Dedifferentiated amniotic fluid mesenchymal stem cell (primary cell): Measurements from ENCODE around the gene C12orf42.

ENCODE experiments used
- DNase-seq: peaks from one replicate; pipeline ENCODE4 v3.0.0-alpha.2; 2016; ENCODE audit errors: extremely low spot score

C12orf42 gene

DNA sequence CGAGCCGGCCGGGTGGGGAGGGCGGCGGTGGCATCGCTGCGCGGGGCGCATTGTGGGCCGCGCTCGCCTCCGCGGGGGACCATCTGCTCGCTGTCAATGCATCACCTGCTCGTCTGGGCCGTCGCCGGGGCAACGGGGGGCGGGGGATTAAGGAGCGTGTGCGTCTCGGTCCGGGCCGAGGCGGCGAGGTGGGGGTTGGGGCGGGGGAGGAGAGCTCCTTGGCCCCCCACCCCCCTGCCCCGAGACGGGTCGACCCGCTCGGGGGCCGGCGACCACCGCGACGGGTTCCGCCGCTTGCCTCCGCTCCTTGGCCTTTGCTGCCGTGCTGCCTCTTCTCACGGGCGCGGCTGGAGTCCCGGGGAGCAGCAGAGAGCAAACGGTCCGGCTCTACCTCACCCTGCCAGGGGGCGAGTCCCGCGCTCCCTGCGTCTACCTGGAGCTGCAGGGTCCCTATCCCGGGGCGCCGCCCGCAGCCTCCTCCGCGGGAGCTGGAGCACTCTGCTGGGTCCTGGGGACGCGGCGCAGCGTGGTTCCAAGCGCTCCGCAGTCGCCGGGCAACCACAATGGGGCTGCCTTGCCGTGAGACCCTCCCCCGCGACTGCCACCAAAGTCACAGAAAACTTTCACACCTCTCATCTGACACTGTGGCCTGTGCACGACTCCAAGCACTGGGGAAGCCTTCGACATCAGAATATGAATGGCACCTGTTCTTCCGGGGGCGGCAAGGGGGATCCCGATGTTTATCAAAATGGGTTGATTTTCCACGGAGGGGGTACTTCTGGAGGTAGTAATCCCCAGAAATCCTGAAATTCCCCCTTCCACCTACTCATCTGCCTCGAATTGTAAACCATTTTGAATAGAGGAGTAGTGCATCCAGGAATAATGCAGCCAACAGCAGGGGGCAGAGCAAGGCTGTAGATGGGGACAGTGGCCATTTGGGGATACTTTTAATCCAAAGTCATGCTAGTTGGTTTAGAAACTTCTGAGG, at the start of gene C12orf42:
TSS of gene C12orf42 (minus strand) at position 500 of the 988 bp plus-strand sequence. CDS start 17,542 bp downstream, outside the sequence.
- no peak for DNase-seq

DNA sequence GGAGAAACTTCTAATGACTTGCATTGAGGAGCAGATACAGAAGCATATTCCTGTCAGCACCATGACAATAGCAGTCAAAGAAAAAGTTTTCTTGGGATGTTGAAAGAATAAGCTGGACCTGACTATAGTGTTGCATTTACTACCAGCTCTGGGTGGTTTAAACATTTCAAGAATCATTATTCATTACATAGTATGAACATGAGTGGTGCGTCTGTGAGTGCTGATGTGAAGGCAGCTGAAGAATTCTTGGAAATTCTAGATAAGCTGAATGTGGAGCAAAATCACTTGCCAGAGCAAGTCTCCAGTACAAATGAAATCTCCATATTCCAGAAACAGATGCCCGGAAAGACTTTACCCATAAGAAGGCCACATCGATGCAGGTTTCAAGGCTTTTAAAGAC, 46.3 kb upstream of the C12orf42 start:
- no peak for DNase-seq

DNA sequence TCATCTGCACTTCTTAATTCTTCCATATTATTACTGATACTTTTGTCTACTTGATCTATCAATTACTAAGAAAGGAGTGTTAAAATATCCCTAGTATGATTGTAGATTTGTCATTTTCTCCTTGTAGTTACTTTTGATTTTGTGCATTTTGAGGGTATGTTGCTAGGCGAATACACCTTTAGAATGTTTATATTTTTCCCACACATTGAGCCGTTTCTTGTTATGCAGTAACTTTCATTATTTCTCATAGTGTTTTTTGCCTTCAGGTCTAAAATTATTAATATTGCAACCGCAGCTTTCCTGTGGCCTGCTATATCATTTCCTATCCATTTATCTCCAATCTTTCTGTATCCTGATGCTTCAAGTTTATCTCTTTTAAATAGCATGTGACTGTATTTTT, 44.6 kb upstream of the C12orf42 start:
- no peak for DNase-seq

DNA sequence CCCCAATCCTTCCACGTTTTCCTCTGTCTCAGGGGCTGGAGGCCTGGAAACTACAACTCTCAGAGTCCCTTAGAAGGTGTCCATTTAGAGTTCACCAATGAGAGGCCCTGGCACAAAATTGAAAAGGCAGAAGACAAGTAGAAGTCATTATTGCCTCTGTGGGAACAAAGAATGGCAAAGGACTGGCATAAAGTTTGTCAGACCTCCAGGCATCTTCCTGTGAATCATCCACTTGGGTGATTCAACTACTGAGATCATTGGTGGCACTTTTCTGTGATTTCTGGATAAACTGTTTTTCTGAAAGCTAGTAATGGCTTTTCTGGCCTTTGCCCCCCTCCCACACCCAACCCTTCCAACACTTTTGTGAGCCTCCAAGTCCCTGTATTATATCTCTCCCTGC, 42.6 kb upstream of the C12orf42 start:
- DNase-seq = no peak

DNA sequence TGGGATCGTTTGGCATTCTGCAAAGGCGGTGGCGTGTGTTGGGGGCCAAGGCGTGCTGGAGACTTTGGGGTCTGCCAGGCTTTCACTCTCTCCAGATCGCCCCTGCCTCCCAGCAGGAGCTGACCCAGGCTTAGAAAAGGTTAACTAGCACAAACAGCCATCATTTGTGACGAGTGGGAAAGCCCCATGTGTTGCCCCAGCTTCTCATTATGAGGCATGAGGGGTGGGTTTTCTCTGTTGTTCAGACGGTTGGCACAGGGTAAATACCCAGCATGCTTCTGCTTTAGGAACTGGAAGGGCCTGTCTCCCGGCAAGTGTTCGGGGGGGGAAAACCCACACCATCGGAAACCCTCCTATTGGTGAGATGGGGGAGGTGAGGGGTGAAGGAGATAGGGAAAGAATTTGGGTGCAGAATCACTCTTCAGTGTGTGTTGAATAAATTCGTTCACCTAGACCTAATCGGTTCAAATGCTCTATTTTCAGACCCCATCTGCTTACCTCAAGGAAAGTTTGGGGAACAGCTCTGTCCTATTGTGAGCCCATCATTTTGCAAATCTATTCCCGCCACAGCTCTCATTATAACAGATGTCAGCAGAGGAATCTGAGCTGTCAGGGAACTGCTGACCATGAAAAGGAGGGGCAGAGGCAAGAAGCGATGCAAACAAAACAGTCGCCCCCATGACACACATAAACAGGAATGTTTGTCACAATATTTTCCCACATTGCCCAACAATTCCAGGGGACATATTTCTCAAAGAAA, 34.7 kb upstream of the C12orf42 start:
- DNase-seq = no peak

DNA sequence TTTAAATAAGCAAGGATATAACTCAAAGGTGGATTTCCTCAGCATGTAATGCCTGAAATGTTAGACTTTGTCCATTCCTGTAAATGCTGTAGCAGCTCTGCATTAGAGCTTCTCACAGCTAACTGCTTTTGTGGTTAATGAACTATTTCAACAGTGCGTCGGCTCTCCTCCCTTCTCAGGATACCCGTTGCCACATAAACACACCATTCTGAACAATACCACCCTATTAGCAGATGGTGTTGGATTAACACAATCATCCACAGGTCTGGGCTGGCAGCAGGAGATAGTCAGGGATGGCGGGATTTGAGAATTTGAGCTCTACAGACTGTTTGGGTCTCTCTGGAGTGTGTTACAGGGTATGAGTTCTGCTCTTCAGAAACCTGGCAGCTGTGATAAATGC, 33.5 kb upstream of the C12orf42 start:
- DNase-seq = no peak

DNA sequence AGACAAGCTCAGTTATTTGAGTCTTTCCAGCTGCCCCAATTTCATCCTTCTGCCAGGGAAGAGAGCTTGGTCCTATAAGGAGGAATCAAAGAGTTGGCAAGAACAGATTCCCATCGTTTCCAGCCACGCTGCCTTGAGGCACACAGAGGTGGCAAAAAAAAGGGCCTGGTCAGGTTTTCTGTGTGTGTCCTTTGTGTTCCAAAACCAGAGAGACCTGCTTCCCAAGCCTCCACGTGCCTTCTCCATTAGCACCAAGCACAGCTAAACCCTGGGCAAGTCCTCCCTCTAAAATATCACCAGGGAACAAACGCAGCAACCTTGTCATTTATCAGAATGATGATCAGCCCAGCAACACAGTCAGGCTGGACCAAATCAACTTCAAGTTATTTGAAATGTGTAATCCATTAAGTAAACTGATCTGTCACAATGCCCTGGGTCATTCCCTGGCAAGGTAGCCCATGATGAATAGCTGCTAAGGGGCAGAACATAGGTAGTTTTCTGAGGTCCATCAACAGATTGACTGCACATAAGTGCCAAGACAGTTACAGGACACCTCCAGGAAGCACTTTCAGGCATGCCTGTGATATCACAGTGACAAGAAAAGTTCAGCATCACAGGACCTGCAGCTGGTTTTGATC, 28.6 kb upstream of the C12orf42 start:
- DNase-seq = no peak

DNA sequence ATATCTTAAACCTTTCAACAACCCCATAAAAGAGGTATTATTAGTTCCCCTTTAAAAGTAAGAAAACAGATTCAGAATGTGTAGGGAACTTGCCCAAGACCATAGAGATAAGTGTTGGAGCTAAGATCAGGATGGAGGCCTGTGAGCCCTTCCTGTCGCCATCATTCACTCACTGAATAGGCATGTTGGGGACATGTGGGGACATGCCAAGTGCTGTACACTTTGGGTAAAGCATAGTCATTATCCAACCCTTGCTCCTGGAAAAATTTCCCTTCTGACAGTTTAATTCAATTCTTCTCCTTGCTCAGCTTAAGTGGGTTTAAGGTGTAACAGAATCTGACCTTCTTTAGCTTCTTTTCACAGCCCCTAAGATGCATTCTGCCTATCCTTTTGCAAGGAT, 28.0 kb upstream of the C12orf42 start:
- DNase-seq = no peak

DNA sequence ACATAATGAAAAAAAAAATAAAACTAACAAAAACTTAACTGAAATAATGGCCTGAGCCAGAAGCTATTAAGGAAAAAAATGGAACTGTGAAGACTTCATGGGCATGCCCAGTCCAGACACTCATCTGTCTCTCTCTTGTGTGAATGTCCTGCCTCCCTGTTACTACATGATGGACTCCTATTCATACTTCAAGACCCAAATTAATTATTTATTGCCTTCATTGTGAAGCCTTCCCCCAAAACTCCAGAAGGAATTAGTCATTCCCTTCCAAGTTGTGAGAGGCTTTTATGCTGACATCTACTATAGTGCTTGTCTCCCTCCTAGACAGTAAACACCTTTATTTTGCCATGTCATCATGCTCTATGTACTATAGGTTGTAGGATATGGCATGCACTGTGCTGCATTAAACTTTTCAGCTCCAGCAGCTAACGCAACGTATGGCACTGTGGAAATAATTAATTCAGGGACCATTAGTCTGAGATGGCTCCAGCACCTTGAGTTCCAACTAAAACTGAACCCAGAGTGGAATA, 25.0 kb upstream of the C12orf42 start:
- DNase-seq = no peak

DNA sequence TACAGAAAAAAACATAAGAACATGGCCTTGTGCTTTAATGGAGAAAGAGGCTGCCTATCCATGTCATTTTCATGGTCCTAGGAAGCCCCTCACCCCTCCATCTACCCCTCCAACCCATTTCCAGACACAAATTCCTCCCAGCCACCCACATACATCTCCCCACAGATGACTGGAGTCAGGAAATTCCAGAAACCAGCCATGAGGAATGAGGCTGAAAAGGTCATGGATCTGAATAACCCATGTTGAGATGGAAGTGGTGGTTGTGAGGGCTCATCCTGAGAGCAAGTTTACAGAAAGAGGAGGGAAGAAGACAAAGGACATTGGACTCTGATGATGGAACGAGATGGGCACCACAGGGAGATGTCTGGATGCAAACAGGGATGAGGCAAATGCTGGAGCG, 23.9 kb upstream of the C12orf42 start:
- no peak for DNase-seq

DNA sequence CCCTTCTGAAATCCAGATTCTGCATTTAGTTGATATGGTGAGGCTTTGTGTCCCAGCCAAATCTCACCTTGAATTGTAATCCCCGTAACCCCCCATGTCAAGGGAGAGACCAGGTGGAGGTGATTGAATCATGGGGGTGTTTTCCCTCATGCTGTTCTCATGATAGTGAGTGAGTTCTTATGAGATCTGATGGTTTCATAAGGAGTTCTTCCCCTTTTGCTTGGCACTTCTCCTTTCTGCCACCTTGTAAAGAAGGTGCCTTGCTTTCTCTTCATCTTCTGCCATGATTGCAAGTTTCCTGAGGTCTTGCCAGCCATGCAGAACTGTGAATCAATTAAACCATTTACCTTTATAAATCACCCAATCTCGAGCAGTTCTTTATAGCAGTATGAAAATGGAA, 23.1 kb upstream of the C12orf42 start:
- DNase-seq = no peak

DNA sequence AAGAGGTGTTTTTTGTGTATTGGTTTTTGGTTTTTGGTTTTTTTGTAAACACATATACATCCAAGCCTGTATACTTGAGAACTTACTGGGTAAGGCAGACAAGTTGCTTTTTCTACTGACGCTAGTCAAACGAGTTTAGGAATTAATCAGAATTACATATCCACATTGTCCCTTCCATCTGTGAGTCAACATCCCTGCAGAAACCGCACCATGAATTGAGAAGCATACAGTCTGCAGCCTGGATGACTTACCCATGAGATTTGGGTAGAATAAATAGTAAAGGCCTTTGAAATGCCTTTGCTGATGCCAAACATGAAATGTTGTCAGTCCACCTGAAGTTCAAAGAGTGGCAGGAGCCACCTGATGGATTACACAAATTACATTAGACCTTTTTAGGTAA, 21.4 kb upstream of the C12orf42 start:
- no peak for DNase-seq

DNA sequence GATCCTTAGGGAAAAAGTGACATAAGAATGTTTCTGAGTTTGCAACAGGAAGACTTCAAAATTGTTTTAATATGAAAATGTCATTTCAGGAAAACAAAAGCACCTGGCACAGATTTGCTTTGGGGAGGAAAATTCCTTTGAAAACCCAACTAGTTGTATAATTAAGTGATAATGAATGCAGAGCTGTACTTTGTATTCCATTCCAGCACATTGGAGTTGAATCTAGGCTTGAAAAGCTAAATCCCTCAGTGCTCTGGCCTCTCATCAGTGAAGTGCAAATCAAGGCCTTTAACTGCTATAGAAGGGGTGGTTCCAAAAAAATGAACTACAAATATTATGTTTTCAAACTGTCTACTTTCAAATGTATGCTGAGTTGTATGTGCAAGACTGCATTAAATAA, 19.6 kb upstream of the C12orf42 start:
- DNase-seq = no peak

DNA sequence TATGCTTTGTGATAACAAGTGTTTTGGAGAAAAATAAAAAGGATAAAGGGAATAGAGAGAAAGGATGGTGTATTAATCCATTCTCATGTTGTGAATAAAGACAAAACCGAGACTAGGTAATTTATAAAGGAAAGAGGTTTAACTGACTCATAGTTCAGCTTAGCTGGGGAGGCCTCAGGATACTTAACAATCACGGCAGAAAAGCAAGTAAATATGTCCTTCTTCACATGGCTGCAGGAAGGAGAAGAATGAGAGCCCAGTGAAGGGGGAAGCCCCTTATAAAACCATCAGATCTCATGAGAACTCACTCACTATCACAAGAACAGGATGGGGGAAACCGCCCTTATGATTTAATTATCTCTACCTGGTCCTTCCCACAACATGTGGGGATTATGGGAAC, 18.1 kb upstream of the C12orf42 start:
- DNase-seq = no peak

DNA sequence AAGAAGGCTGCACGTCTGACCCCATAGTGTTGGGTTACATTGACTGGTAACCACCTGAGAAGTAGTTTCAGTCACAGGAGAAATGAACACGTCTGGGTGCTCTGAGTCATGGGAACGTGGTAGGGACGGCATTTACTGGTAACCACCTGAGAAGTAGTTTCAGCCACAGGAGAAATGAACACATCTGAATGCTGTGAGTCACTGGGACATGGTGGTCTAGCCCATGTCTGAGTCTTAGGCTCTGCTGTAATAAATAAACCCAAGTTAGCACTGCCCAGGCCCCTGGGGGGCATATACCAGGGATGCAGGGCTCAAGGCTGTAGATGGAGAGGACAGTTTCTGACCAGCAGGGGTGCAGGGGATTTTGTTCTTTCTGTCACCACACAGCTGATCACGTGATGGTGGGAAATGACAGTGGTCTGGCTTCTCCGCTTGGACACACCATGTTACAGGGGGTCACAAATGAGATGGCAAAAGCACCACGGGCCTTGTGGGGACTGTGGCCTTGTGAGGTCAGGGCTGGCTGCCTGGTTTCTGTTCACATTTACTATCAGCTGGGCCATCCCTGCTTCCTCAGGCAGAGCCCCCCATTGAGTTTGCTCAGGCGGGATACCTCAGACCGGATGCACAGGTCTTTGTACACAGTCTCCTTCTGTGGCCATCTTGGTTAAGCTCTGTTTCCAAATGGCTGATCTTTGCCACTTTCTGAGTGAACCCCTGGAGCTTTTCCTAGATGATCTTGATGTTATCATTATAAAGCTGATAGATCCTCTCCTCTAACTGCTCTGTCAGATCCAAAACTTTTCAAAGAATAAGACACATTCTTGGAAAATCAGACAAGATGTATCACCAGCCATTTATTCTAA, 9.8 kb upstream of the C12orf42 start:
- no peak for DNase-seq

DNA sequence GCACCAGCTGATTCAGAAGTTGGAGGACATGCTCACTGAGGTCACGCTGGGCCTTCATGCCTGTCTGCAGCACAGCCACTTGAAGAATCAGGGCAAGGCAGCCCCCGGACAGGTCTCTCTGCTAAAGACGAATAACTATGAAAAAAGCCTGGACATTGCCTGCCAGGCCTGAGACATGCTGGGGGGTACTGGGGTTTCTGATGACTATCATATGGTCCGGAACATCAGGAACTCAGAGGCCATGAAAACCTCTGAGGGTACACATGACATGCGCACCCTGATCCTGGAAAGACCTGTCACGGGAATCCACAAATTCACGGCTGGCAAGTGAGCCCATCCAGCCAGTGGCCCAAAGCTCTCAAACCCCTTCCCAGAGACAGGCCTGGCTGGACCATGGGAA, 8.8 kb upstream of the C12orf42 start:
- DNase-seq = no peak

DNA sequence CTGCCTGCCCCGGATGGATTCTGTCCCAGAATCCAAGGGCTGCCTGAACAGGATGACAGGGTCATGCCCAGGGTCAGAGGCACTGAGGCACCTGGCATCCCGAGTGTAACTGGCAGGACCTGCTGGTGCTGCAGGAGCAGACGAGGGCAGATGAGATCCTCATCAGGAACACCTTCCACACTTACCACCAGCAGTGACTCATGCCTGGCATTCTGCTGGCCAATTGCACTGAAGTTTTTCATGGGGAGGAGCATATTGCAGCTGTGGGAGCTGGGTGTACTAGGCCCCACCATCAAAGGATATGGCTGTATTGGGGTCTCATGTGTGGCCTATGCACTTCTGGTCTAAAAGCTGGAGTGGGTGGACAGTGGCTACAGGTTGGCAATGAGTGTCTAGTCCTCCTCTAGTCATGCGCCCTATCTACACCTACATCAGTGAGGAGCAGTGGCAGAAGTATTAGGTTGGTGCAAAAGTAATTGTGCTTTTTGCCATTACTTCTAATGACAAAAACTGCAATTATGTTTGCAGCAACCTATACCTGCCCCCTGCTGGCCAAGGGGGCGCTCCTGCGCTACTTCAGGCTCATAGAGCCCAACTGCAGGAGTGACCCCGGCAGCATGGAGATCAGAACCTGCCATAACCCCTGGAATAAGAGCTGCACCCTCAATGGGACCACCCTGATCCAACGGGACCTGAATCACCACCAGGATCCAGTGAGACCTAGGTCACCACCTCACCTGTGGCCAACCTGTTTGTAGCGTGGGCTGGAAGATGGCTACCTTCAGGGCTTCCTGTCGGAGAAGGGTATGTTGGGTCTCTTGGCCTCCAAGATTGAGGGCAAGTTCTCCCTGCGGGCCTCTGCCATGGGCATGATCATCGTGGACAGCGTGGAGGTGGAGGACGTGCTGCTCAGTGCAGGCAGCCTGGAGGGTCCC, 8.0 kb upstream of the C12orf42 start:
- DNase-seq = no peak

DNA sequence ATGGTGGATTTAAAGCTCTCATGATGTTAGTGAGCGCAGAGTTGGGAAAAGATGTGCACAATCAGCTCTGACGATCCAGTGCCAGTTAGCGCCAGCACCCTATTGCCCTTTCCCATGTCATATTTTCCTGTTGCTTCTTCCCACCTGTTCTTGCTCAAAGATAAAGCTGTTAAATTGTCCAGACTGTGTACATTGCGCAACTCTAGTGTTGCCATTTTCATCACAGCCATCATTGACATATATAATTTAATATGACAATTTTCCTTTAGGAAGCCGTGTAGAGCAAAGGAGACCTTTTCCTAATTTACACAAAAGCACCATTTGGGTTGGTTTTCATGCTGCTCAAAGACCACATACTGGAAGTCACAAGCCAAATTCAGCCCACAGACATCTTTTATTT, 5.7 kb upstream of the C12orf42 start:
- DNase-seq = no peak

DNA sequence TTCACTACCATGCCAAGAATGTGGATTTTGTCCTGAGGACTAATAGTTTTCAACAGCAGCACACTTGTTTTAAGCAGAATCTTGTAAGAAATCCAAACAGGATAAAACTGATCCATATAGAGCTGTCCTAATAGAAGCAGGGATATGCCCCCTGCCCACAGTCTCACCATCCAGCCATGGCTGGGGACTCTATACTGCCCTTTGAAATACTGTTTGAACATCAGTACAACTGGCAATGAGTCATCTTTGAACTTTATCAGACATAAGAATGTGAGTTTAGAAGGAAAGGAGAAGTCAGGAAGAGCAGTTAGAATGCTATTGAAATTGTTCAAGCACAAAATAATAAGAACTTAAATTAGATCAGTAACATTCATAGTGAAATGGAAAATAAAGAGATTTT, 3.8 kb upstream of the C12orf42 start:
- no peak for DNase-seq

DNA sequence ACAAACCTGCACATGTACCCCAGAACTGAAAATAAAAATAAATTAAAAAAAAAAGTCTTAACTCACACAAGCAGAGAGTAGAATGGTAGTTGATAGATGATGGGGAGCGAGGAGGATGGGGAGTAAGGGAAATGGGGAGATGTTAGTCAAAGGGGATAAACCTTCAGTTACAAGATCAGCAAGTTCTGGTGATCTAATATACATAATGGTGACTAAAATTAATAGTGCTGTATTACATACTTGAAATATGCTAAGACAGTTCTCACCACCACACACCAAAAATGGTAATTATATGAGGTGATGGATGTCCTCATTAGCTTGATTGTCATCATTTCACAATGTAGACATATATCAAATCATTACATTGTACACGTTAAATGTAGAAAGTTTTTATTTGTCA, 3.2 kb upstream of the C12orf42 start:
- DNase-seq = no peak
